ENCODE measurements around the gene L3MBTL4.

Gene L3MBTL4

GRCh38 chr18:6109743-6110142, 305.0 kb downstream of the L3MBTL4 start:
- DNase-seq: no peak
- Histone ChIP-seq H3K27me3 (replicated peaks in 2 of 5; ENCODE audit: control insufficient read depth in 4 of 5, insufficient read depth in 5 of 5, low read length in 4 of 5) (no peaks in the 10 kb centered on the region), H3K9me3 (ENCODE audit: control extremely low read depth in 1 of 5, control insufficient read depth in 4 of 5, insufficient read depth in 2 of 5, low read depth in 1 of 5, low read length in 4 of 5) (no peaks in the 10 kb centered on the region), H3K27ac (ENCODE audit: insufficient read depth in 1 of 2, low read depth in 1 of 2, low read length in 2 of 2, poor library complexity in 1 of 2, severe bottlenecking in 2 of 2) (no peak overlapping the region), H3K36me3 (ENCODE audit: control insufficient read depth in 4 of 4, insufficient read depth in 4 of 4, low read length in 3 of 4) (no peaks in the 10 kb centered on the region), H3K4me1 (ENCODE audit: control extremely low read depth in 1 of 4, control insufficient read depth in 4 of 4, insufficient read depth in 4 of 4, low read length in 3 of 4) (peaks cover 0 to 3% (median 0%) of the 10 kb centered on the region in 4 experiments), H3K4me3 (ENCODE audit: control insufficient read depth in 1 of 7, extremely low read depth in 1 of 7, insufficient read depth in 4 of 7, low read depth in 2 of 7, low read length in 6 of 7) (no peak overlapping the region)
- ChIA-PET POLR2A (no interaction called here), CTCF (no interaction called here)
- WGBS (ENCODE audit: insufficient coverage): 100% methylated on average over 1 of the region's 6 CpGs

GRCh38 chr18:6107794-6108193, 306.9 kb downstream of the L3MBTL4 start:
- no peak overlapping the region for H3K27ac ChIP-seq (ENCODE audit: insufficient read depth in 1 of 2, low read depth in 1 of 2, low read length in 2 of 2, poor library complexity in 1 of 2, severe bottlenecking in 2 of 2)

GRCh38 chr18:6106091-6106685, 308.5 kb downstream of the L3MBTL4 start:
- Histone ChIP-seq H3K9me3 (ENCODE audit: control extremely low read depth in 1 of 5, control insufficient read depth in 4 of 5, insufficient read depth in 2 of 5, low read depth in 1 of 5, low read length in 4 of 5) (no peaks in the 10 kb centered on the region), H3K4me3 (ENCODE audit: control insufficient read depth in 1 of 7, extremely low read depth in 1 of 7, insufficient read depth in 4 of 7, low read depth in 2 of 7, low read length in 6 of 7) (no peak overlapping the region), H3K27me3 (replicated peaks in 2 of 5; ENCODE audit: control insufficient read depth in 4 of 5, insufficient read depth in 5 of 5, low read length in 4 of 5) (no peaks in the 10 kb centered on the region), H3K4me1 (ENCODE audit: control extremely low read depth in 1 of 4, control insufficient read depth in 4 of 4, insufficient read depth in 4 of 4, low read length in 3 of 4) (peaks cover 0 to 3% (median 0%) of the 10 kb centered on the region in 4 experiments), H3K27ac (ENCODE audit: insufficient read depth in 1 of 2, low read depth in 1 of 2, low read length in 2 of 2, poor library complexity in 1 of 2, severe bottlenecking in 2 of 2) (no peak overlapping the region), H3K36me3 (ENCODE audit: control insufficient read depth in 4 of 4, insufficient read depth in 4 of 4, low read length in 3 of 4) (no peaks in the 10 kb centered on the region)
- no peak for DNase-seq
- ChIA-PET CTCF (no interaction called here), POLR2A (interaction anchor here (0.7 kb wide), 1 partner anchor 26 kb away, joined by 3 read pairs; no protein-coding TSS in a partner anchor)
- 100% methylated on average over 1 of the region's 1 CpG for WGBS (ENCODE audit: insufficient coverage)

More at GRCh38 chr18:6107794-6108193, 306.9 kb downstream of the L3MBTL4 start:
- CTCF ChIA-PET: no interaction called here
- no peaks in the 10 kb centered on the region for H3K27me3 ChIP-seq (replicated peaks in 2 of 5; ENCODE audit: control insufficient read depth in 4 of 5, insufficient read depth in 5 of 5, low read length in 4 of 5)
- H3K4me1 ChIP-seq (ENCODE audit: control extremely low read depth in 1 of 4, control insufficient read depth in 4 of 4, insufficient read depth in 4 of 4, low read length in 3 of 4): peaks cover 0 to 3% (median 0%) of the 10 kb centered on the region in 4 experiments
- 95% methylated on average over 3 of the region's 6 CpGs for WGBS (ENCODE audit: insufficient coverage)
- no peaks in the 10 kb centered on the region for H3K9me3 ChIP-seq (ENCODE audit: control extremely low read depth in 1 of 5, control insufficient read depth in 4 of 5, insufficient read depth in 2 of 5, low read depth in 1 of 5, low read length in 4 of 5)
- H3K4me3 ChIP-seq (ENCODE audit: control insufficient read depth in 1 of 7, extremely low read depth in 1 of 7, insufficient read depth in 4 of 7, low read depth in 2 of 7, low read length in 6 of 7): no peak overlapping the region
- DNase-seq: peak in 1 of 3 donors; percentile 8
- no peaks in the 10 kb centered on the region for H3K36me3 ChIP-seq (ENCODE audit: control insufficient read depth in 4 of 4, insufficient read depth in 4 of 4, low read length in 3 of 4)
- POLR2A ChIA-PET: no interaction called here

- Histone ChIP-seq H3K36me3 (ENCODE audit: control insufficient read depth in 4 of 4, insufficient read depth in 4 of 4, low read length in 3 of 4) (no peaks in the 10 kb centered on the region), H3K4me1 (ENCODE audit: control extremely low read depth in 1 of 4, control insufficient read depth in 4 of 4, insufficient read depth in 4 of 4, low read length in 3 of 4) (peaks cover 0 to 3% (median 0%) of the 10 kb centered on the region in 4 experiments), H3K27ac (ENCODE audit: insufficient read depth in 1 of 2, low read depth in 1 of 2, low read length in 2 of 2, poor library complexity in 1 of 2, severe bottlenecking in 2 of 2) (no peak overlapping the region), H3K4me3 (ENCODE audit: control insufficient read depth in 1 of 7, extremely low read depth in 1 of 7, insufficient read depth in 4 of 7, low read depth in 2 of 7, low read length in 6 of 7) (no peak overlapping the region), H3K9me3 (ENCODE audit: control extremely low read depth in 1 of 5, control insufficient read depth in 4 of 5, insufficient read depth in 2 of 5, low read depth in 1 of 5, low read length in 4 of 5) (no peaks in the 10 kb centered on the region), H3K27me3 (replicated peaks in 2 of 5; ENCODE audit: control insufficient read depth in 4 of 5, insufficient read depth in 5 of 5, low read length in 4 of 5) (no peaks in the 10 kb centered on the region)
- ChIA-PET CTCF (no interaction called here), POLR2A (no interaction called here)
- 100% methylated on average over 2 of the region's 3 CpGs for WGBS (ENCODE audit: insufficient coverage)
- DNase-seq: no peak
Observed at GRCh38 chr18:6103741-6104140, 311.0 kb downstream of the L3MBTL4 start.

- H3K27ac ChIP-seq (ENCODE audit: insufficient read depth in 1 of 2, low read depth in 1 of 2, low read length in 2 of 2, poor library complexity in 1 of 2, severe bottlenecking in 2 of 2): no peak overlapping the region
- H3K4me1 ChIP-seq (ENCODE audit: control extremely low read depth in 1 of 4, control insufficient read depth in 4 of 4, insufficient read depth in 4 of 4, low read length in 3 of 4): no peaks in the 10 kb centered on the region
- H3K9me3 ChIP-seq (ENCODE audit: control extremely low read depth in 1 of 5, control insufficient read depth in 4 of 5, insufficient read depth in 2 of 5, low read depth in 1 of 5, low read length in 4 of 5): peaks cover 0 to 3% (median 0%) of the 10 kb centered on the region in 5 experiments
- peaks cover 0 to 15% (median 3%) of the 10 kb centered on the region in 4 experiments for H3K36me3 ChIP-seq (ENCODE audit: control insufficient read depth in 4 of 4, insufficient read depth in 4 of 4, low read length in 3 of 4)
- no peaks in the 10 kb centered on the region for H3K27me3 ChIP-seq (replicated peaks in 2 of 5; ENCODE audit: control insufficient read depth in 4 of 5, insufficient read depth in 5 of 5, low read length in 4 of 5)
- no peak for DNase-seq
- POLR2A ChIA-PET: no interaction called here
- CTCF ChIA-PET: no interaction called here
- H3K4me3 ChIP-seq (ENCODE audit: control insufficient read depth in 1 of 7, extremely low read depth in 1 of 7, insufficient read depth in 4 of 7, low read depth in 2 of 7, low read length in 6 of 7): no peak overlapping the region
Observed at GRCh38 chr18:6096730-6097129, 318.0 kb downstream of the L3MBTL4 start.

GRCh38 chr18:6088432-6088831, 326.3 kb downstream of the L3MBTL4 start:
- no peak overlapping the region for H3K4me3 ChIP-seq (ENCODE audit: control insufficient read depth in 1 of 7, extremely low read depth in 1 of 7, insufficient read depth in 4 of 7, low read depth in 2 of 7, low read length in 6 of 7)
- ChIA-PET POLR2A (no interaction called here), CTCF (no interaction called here)
- no peak overlapping the region for H3K27ac ChIP-seq (ENCODE audit: insufficient read depth in 1 of 2, low read depth in 1 of 2, low read length in 2 of 2, poor library complexity in 1 of 2, severe bottlenecking in 2 of 2)
- H3K9me3 ChIP-seq (ENCODE audit: control extremely low read depth in 1 of 5, control insufficient read depth in 4 of 5, insufficient read depth in 2 of 5, low read depth in 1 of 5, low read length in 4 of 5): peaks cover 0 to 9% (median 4%) of the 10 kb centered on the region in 5 experiments
- no peak for DNase-seq
- H3K36me3 ChIP-seq (ENCODE audit: control insufficient read depth in 4 of 4, insufficient read depth in 4 of 4, low read length in 3 of 4): peaks cover 0 to 21% (median 8%) of the 10 kb centered on the region in 4 experiments
- 96% methylated on average over 2 of the region's 2 CpGs for WGBS (ENCODE audit: insufficient coverage)
- no peaks in the 10 kb centered on the region for H3K4me1 ChIP-seq (ENCODE audit: control extremely low read depth in 1 of 4, control insufficient read depth in 4 of 4, insufficient read depth in 4 of 4, low read length in 3 of 4)
- H3K27me3 ChIP-seq (replicated peaks in 2 of 5; ENCODE audit: control insufficient read depth in 4 of 5, insufficient read depth in 5 of 5, low read length in 4 of 5): no peaks in the 10 kb centered on the region

GRCh38 chr18:6086731-6087130, 328.0 kb downstream of the L3MBTL4 start:
- peaks cover 0 to 12% (median 5%) of the 10 kb centered on the region in 4 experiments for H3K36me3 ChIP-seq (ENCODE audit: control insufficient read depth in 4 of 4, insufficient read depth in 4 of 4, low read length in 3 of 4)
- H3K27me3 ChIP-seq (replicated peaks in 2 of 5; ENCODE audit: control insufficient read depth in 4 of 5, insufficient read depth in 5 of 5, low read length in 4 of 5): no peaks in the 10 kb centered on the region
- CTCF ChIA-PET: no interaction called here
- no peak for DNase-seq
- peaks cover 0 to 7% (median 2%) of the 10 kb centered on the region in 5 experiments for H3K9me3 ChIP-seq (ENCODE audit: control extremely low read depth in 1 of 5, control insufficient read depth in 4 of 5, insufficient read depth in 2 of 5, low read depth in 1 of 5, low read length in 4 of 5)
- no peak overlapping the region for H3K27ac ChIP-seq (ENCODE audit: insufficient read depth in 1 of 2, low read depth in 1 of 2, low read length in 2 of 2, poor library complexity in 1 of 2, severe bottlenecking in 2 of 2)
- POLR2A ChIA-PET: no interaction called here
- H3K4me3 ChIP-seq (ENCODE audit: control insufficient read depth in 1 of 7, extremely low read depth in 1 of 7, insufficient read depth in 4 of 7, low read depth in 2 of 7, low read length in 6 of 7): no peak overlapping the region
- no CpG with 5 or more reads among the region's 2 CpGs for WGBS (ENCODE audit: insufficient coverage)
- H3K4me1 ChIP-seq (ENCODE audit: control extremely low read depth in 1 of 4, control insufficient read depth in 4 of 4, insufficient read depth in 4 of 4, low read length in 3 of 4): no peaks in the 10 kb centered on the region

Measured in common myeloid progenitor, CD34-positive (primary cell).